ENCODE results near the gene CFAP46. TPM values are rescaled to one million over a fixed set of nuclear protein-coding genes. Genes with fewer than 3 reads are reported as not detected.

Gene CFAP46
- total RNA-seq, 3 donors from 2014 or later (not counting 1 experiment from before 2014, with no cell fraction given) = 0.35 TPM; not detected in 2

GRCh38 chr10:132876131-132876860 is 66.1 kb downstream of the CFAP46 start:
- H3K4me3 Mint-ChIP-seq = no peak overlapping the region
- Histone ChIP-seq H3K4me1 (ENCODE audit: control insufficient read depth, insufficient read depth, low read length) (peaks cover 2% of the 10 kb centered on the region), H3K27ac (ENCODE audit: low read length) (no peak overlapping the region), H3K4me3 (ENCODE audit: low read length) (no peak overlapping the region), H3K36me3 (ENCODE audit: control insufficient read depth, insufficient read depth, low read length) (no peaks in the 10 kb centered on the region), H3K9me3 (ENCODE audit: control insufficient read depth, insufficient read depth, low read length) (no peaks in the 10 kb centered on the region), H3K27me3 (ENCODE audit: control insufficient read depth, insufficient read depth, low read length) (no peaks in the 10 kb centered on the region)
- ATAC-seq (no peak), DNase-seq (no peak)
- intact Hi-C loops (cut with micrococcal nuclease) = no loop called here
- no peaks in the 10 kb centered on the region for H3K9me3 Mint-ChIP-seq
- no peak overlapping the region for H3K27ac Mint-ChIP-seq
- H3K27me3 Mint-ChIP-seq (ENCODE audit: low read depth in 2 of 2) = peaks cover 14 to 32% of the 10 kb centered on the region in 2 donors
- H3K4me1 Mint-ChIP-seq = peaks cover 0 to 7% of the 10 kb centered on the region in 2 donors
- TF ChIP-seq, protein P1, sequence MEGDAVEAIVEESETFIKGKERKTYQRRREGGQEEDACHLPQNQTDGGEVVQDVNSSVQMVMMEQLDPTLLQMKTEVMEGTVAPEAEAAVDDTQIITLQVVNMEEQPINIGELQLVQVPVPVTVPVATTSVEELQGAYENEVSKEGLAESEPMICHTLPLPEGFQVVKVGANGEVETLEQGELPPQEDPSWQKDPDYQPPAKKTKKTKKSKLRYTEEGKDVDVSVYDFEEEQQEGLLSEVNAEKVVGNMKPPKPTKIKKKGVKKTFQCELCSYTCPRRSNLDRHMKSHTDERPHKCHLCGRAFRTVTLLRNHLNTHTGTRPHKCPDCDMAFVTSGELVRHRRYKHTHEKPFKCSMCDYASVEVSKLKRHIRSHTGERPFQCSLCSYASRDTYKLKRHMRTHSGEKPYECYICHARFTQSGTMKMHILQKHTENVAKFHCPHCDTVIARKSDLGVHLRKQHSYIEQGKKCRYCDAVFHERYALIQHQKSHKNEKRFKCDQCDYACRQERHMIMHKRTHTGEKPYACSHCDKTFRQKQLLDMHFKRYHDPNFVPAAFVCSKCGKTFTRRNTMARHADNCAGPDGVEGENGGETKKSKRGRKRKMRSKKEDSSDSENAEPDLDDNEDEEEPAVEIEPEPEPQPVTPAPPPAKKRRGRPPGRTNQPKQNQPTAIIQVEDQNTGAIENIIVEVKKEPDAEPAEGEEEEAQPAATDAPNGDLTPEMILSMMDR (IDR thresholded peaks at IDR 0.05) = no peak
- WGBS (ENCODE audit: insufficient coverage) = 91% methylated on average over 18 of the region's 18 CpGs
- H3K36me3 Mint-ChIP-seq = no peaks in the 10 kb centered on the region

- no peak overlapping the region for H3K27ac Mint-ChIP-seq
- Histone ChIP-seq H3K4me3 (ENCODE audit: low read length) (no peak overlapping the region), H3K9me3 (ENCODE audit: control insufficient read depth, insufficient read depth, low read length) (no peaks in the 10 kb centered on the region), H3K4me1 (ENCODE audit: control insufficient read depth, insufficient read depth, low read length) (no peaks in the 10 kb centered on the region), H3K36me3 (ENCODE audit: control insufficient read depth, insufficient read depth, low read length) (no peaks in the 10 kb centered on the region), H3K27me3 (ENCODE audit: control insufficient read depth, insufficient read depth, low read length) (no peaks in the 10 kb centered on the region), H3K27ac (ENCODE audit: low read length) (no peak overlapping the region)
- intact Hi-C loops (cut with micrococcal nuclease) = no loop called here
- H3K27me3 Mint-ChIP-seq (ENCODE audit: low read depth in 2 of 2) = peaks cover 14 to 35% of the 10 kb centered on the region in 2 donors
- TF ChIP-seq, protein P1 (IDR thresholded peaks at IDR 0.05) = no peak
- no peak for ATAC-seq
- no peaks in the 10 kb centered on the region for H3K9me3 Mint-ChIP-seq
- WGBS (ENCODE audit: insufficient coverage) = 67% methylated on average over 1 of the region's 2 CpGs
- no peaks in the 10 kb centered on the region for H3K36me3 Mint-ChIP-seq
- no peak for DNase-seq
- no peak overlapping the region for H3K4me3 Mint-ChIP-seq
- H3K4me1 Mint-ChIP-seq = peaks cover 0 to 7% of the 10 kb centered on the region in 2 donors
These were observed 66.9 kb downstream of the CFAP46 start for GRCh38 chr10:132875435-132875834.

DNA sequence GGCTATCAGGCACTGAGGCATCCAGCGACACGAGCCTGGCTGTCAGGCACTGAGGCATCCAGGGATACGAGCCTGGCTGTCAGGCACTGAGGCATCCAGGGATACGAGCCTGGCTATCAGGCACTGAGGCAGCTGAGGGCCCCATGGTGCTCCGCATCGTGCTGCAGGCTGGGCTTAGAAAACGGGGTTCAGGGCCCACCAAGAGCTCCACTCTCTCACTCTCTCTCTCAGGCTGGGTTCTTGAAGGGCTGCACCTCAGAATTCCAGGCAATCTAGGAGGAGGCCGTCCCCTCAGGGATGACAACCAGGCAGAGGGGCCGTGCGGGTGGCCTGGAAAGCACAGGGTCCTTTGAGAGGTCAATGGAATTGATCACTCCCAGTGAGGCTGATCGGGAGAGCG is 69.0 kb downstream of the CFAP46 start:
- 85% methylated on average over 12 of the region's 12 CpGs for WGBS (ENCODE audit: insufficient coverage)
- no peaks in the 10 kb centered on the region for H3K27me3 ChIP-seq (ENCODE audit: control insufficient read depth, insufficient read depth, low read length)
- Mint-ChIP-seq H3K27me3 (ENCODE audit: low read depth in 2 of 2) (peaks cover 14 to 35% of the 10 kb centered on the region in 2 donors), H3K4me3 (no peak overlapping the region), H3K9me3 (no peaks in the 10 kb centered on the region), H3K36me3 (no peaks in the 10 kb centered on the region), H3K4me1 (peaks cover 0 to 7% of the 10 kb centered on the region in 2 donors), H3K27ac (no peak overlapping the region)
- ATAC-seq = no peak
- no peak overlapping the region for H3K4me3 ChIP-seq (ENCODE audit: low read length)
- DNase-seq = no peak
- TF ChIP-seq, protein P1 (IDR thresholded peaks at IDR 0.05) = no peak
- H3K4me1 ChIP-seq (ENCODE audit: control insufficient read depth, insufficient read depth, low read length) = no peaks in the 10 kb centered on the region
- intact Hi-C loops (cut with micrococcal nuclease) = no loop called here
- H3K27ac ChIP-seq (ENCODE audit: low read length) = no peak overlapping the region
- no peaks in the 10 kb centered on the region for H3K36me3 ChIP-seq (ENCODE audit: control insufficient read depth, insufficient read depth, low read length)
- no peaks in the 10 kb centered on the region for H3K9me3 ChIP-seq (ENCODE audit: control insufficient read depth, insufficient read depth, low read length)

GRCh38 chr10:132872658-132873057 is 69.7 kb downstream of the CFAP46 start:
- Histone ChIP-seq H3K9me3 (ENCODE audit: control insufficient read depth, insufficient read depth, low read length) (no peaks in the 10 kb centered on the region), H3K27me3 (ENCODE audit: control insufficient read depth, insufficient read depth, low read length) (no peaks in the 10 kb centered on the region), H3K27ac (ENCODE audit: low read length) (no peak overlapping the region), H3K4me3 (ENCODE audit: low read length) (no peak overlapping the region), H3K4me1 (ENCODE audit: control insufficient read depth, insufficient read depth, low read length) (no peaks in the 10 kb centered on the region), H3K36me3 (ENCODE audit: control insufficient read depth, insufficient read depth, low read length) (no peaks in the 10 kb centered on the region)
- intact Hi-C loops (cut with micrococcal nuclease) = no loop called here
- ATAC-seq (no peak), DNase-seq (no peak)
- TF ChIP-seq, protein P1 (IDR thresholded peaks at IDR 0.05) = no peak
- H3K4me3 Mint-ChIP-seq = no peak overlapping the region
- 92% methylated on average over 13 of the region's 13 CpGs for WGBS (ENCODE audit: insufficient coverage)
- peaks cover 12 to 35% of the 10 kb centered on the region in 2 donors for H3K27me3 Mint-ChIP-seq (ENCODE audit: low read depth in 2 of 2)
- peaks cover 0 to 7% of the 10 kb centered on the region in 2 donors for H3K4me1 Mint-ChIP-seq
- no peak overlapping the region for H3K27ac Mint-ChIP-seq
- H3K9me3 Mint-ChIP-seq = no peaks in the 10 kb centered on the region
- no peaks in the 10 kb centered on the region for H3K36me3 Mint-ChIP-seq

Data from natural killer cell (primary cell).